H9 (cell line): Measurements from ENCODE around the gene NPPC. TPM values are rescaled to one million over a fixed set of nuclear protein-coding genes. Genes with fewer than 3 reads are reported as not detected.

Experiments
- DNase-seq: peaks from one replicate; pipeline ENCODE4 v3.0.0-alpha.2; 2017
- H2AFZ ChIP-seq: one replicate; pipeline ENCODE4 v1.6.1; 2013; ENCODE audit warnings: mild to moderate bottlenecking, low read length, control low read depth, moderate library complexity
- H2AK5ac ChIP-seq: 2 replicates; pipeline ENCODE4 v1.6.1; 2013; ENCODE audit warnings: low read length, control low read depth, mixed read lengths; ENCODE audit not compliant: insufficient read length
- H2BK120ac ChIP-seq: one replicate; pipeline ENCODE4 v1.6.1; 2013; ENCODE audit warnings: low read depth, mild to moderate bottlenecking, low read length, control low read depth, inconsistent platforms; ENCODE audit not compliant: poor library complexity, severe bottlenecking
- H2BK12ac ChIP-seq: 2 replicates; pipeline ENCODE4 v1.6.1; 2013; ENCODE audit warnings: low read length, control low read depth, mixed read lengths, low read depth; ENCODE audit not compliant: insufficient read length
- H2BK15ac ChIP-seq: 2 replicates; pipeline ENCODE4 v1.6.1; 2013; ENCODE audit warnings: low read depth, low read length, control low read depth
- H2BK20ac ChIP-seq: one replicate; pipeline ENCODE4 v1.6.1; 2013; ENCODE audit warnings: low read depth, mild to moderate bottlenecking, low read length, control low read depth, inconsistent platforms; ENCODE audit not compliant: poor library complexity, severe bottlenecking
- H2BK5ac ChIP-seq: 2 replicates; pipeline ENCODE4 v1.6.1; 2013; ENCODE audit warnings: low read length, control low read depth, mixed read lengths; ENCODE audit not compliant: insufficient read length
- H3K14ac ChIP-seq: 2 replicates; pipeline ENCODE4 v1.6.1; 2013; ENCODE audit warnings: low read length, control low read depth; ENCODE audit not compliant: insufficient read depth
- H3K18ac ChIP-seq: 2 replicates; pipeline ENCODE4 v1.6.1; 2013; ENCODE audit warnings: low read depth, mild to moderate bottlenecking, mixed read lengths, low read length, control low read depth; ENCODE audit not compliant: insufficient read length
- H3K23ac ChIP-seq: 2 replicates; pipeline ENCODE4 v1.6.1; 2013; ENCODE audit warnings: low read length, control low read depth, mixed read lengths, low read depth; ENCODE audit not compliant: insufficient read length
- H3K23me2 ChIP-seq: 2 replicates; pipeline ENCODE4 v1.6.1; 2013; ENCODE audit warnings: low read depth, mild to moderate bottlenecking, mixed read lengths, low read length, control low read depth; ENCODE audit not compliant: insufficient read length, poor library complexity, severe bottlenecking
- H3K27ac ChIP-seq: 2 replicates; pipeline ENCODE4 v1.5.1; 2013; ENCODE audit warnings: low read length, control low read depth, mixed read lengths, low read depth; ENCODE audit not compliant: insufficient read length
- H3K27me3 ChIP-seq: 2 replicates; pipeline ENCODE4 v1.6.1; 2013; ENCODE audit warnings: low read length, control low read depth, inconsistent platforms; ENCODE audit not compliant: insufficient read depth
- H3K4ac ChIP-seq: 2 replicates; pipeline ENCODE4 v1.6.1; 2013; ENCODE audit warnings: low read depth, mild to moderate bottlenecking, control low read depth, inconsistent platforms, low read length, moderate library complexity
- H3K4me1 ChIP-seq: 2 replicates; pipeline ENCODE4 v1.6.1; 2013; ENCODE audit warnings: low read length, control low read depth, inconsistent platforms; ENCODE audit not compliant: insufficient read depth
- H3K4me2 ChIP-seq: 2 replicates; pipeline ENCODE4 v1.6.1; 2013; ENCODE audit warnings: low read length, control low read depth, mixed read lengths; ENCODE audit not compliant: insufficient read length, insufficient read depth
- H3K56ac ChIP-seq: 2 replicates; pipeline ENCODE4 v1.6.1; 2013; ENCODE audit warnings: low read depth, mild to moderate bottlenecking, mixed read lengths, low read length, control low read depth; ENCODE audit not compliant: insufficient read length
- H3K79me1 ChIP-seq: 2 replicates; pipeline ENCODE4 v1.6.1; 2013; ENCODE audit warnings: low read depth, mild to moderate bottlenecking, moderate library complexity, low read length, control low read depth, inconsistent platforms; ENCODE audit not compliant: insufficient read depth, poor library complexity, severe bottlenecking
- H3K79me2 ChIP-seq: 2 replicates; pipeline ENCODE4 v1.6.1; 2013; ENCODE audit warnings: low read length, control low read depth, inconsistent platforms; ENCODE audit not compliant: insufficient read depth
- H3K9ac ChIP-seq: 2 replicates; pipeline ENCODE4 v1.6.1; 2013; ENCODE audit warnings: low read length, control low read depth, mixed read lengths; ENCODE audit not compliant: insufficient read length; ENCODE audit errors: extremely low read depth
- H3K9me3 ChIP-seq: one replicate; pipeline ENCODE4 v1.6.1; 2013; ENCODE audit warnings: low read depth, low read length, inconsistent platforms; ENCODE audit not compliant: control insufficient read depth
- H3T11ph ChIP-seq: one replicate; pipeline ENCODE4 v1.6.1; 2013; ENCODE audit warnings: mild to moderate bottlenecking, low read length, control low read depth, inconsistent platforms
- H4K20me1 ChIP-seq: one replicate; pipeline ENCODE4 v1.6.1; 2013; ENCODE audit not compliant: control insufficient read depth, insufficient read length, insufficient read depth
- H4K5ac ChIP-seq: 2 replicates; pipeline ENCODE4 v1.6.1; 2013; ENCODE audit warnings: low read depth, mild to moderate bottlenecking, mixed read lengths, low read length, control low read depth; ENCODE audit not compliant: insufficient read length
- H4K8ac ChIP-seq: replicated peaks from 2 replicates; pipeline ENCODE4 v1.6.1; 2013; ENCODE audit warnings: low read length, control low read depth, mixed read lengths, low read depth; ENCODE audit not compliant: insufficient read length
- H4K91ac ChIP-seq: 2 replicates; pipeline ENCODE4 v1.6.1; 2013; ENCODE audit warnings: low read depth, mild to moderate bottlenecking, moderate library complexity, mixed read lengths, low read length, control low read depth; ENCODE audit not compliant: insufficient read length
- H3K27ac Mint-ChIP-seq, 3 experiments: 2 replicates in 2 of 3; 3 replicates in 1 of 3; pipeline ENCODE4 v1.8.0; 2020 to 2021; ENCODE audit warnings: mixed read lengths in 3 of 3, mild to moderate bottlenecking in 1 of 3, moderate library complexity in 1 of 3
- H3K27me3 Mint-ChIP-seq: 2 replicates; pipeline ENCODE4 v1.8.0; 2021; ENCODE audit warnings: low read depth, mild to moderate bottlenecking, moderate library complexity, mixed read lengths
- H3K36me3 Mint-ChIP-seq, 3 experiments: 2 replicates in 2 of 3; 3 replicates in 1 of 3; pipeline ENCODE4 v1.8.0; 2020 to 2021; ENCODE audit warnings: low read depth in 3 of 3, mixed read lengths in 3 of 3; ENCODE audit not compliant: insufficient read depth in 1 of 3
- H3K4me1 Mint-ChIP-seq, 2 experiments: 2 replicates each; pipeline ENCODE4 v1.8.0; 2020; ENCODE audit warnings: mixed read lengths in 2 of 2
- H3K4me3 Mint-ChIP-seq, 2 experiments: 2 replicates in 1 of 2; 3 replicates in 1 of 2; pipeline ENCODE4 v1.8.0; 2020 to 2021; ENCODE audit warnings: mild to moderate bottlenecking in 2 of 2, mixed read lengths in 2 of 2, moderate library complexity in 1 of 2
- H3K9me3 Mint-ChIP-seq, 2 experiments: 2 replicates in 1 of 2; 3 replicates in 1 of 2; pipeline ENCODE4 v1.8.0; 2020; ENCODE audit warnings: mild to moderate bottlenecking in 2 of 2, mixed read lengths in 2 of 2, moderate library complexity in 1 of 2
- WGBS: extraction: QIAGEN DNeasy Blood & Tissue Kit; methylation state at CpG from one replicate; pipeline ENCODE4 v1.1.7; 2013; ENCODE audit warnings: missing lambda C conversion rate, low lambda C conversion rate, mixed read lengths; ENCODE audit not compliant: insufficient read length; ENCODE audit errors: extremely low coverage; 5-methylcytosine and 5-hydroxymethylcytosine counted together
- total RNA-seq: library from RNA; stranded (reverse); gene quantifications from 2 replicates; pipeline ENCODE4 v1.2.1, GENCODE V29; 2021
- TF ChIP-seq, protein P1 (sequence below): fragments of 200-600 bp; sonication (generic); conservative IDR thresholded peaks from 3 replicates; pipeline ENCODE4 v1.8.0; 2021; ENCODE audit warnings: antibody characterized with exemption, mild to moderate bottlenecking

The NPPC gene
- total RNA-seq, 1 experiment from 2014 or later, result 1.1 TPM

GRCh38 chr2:231905026-231905425, 21.2 kb downstream of the NPPC start:
- TF ChIP-seq, protein P1, sequence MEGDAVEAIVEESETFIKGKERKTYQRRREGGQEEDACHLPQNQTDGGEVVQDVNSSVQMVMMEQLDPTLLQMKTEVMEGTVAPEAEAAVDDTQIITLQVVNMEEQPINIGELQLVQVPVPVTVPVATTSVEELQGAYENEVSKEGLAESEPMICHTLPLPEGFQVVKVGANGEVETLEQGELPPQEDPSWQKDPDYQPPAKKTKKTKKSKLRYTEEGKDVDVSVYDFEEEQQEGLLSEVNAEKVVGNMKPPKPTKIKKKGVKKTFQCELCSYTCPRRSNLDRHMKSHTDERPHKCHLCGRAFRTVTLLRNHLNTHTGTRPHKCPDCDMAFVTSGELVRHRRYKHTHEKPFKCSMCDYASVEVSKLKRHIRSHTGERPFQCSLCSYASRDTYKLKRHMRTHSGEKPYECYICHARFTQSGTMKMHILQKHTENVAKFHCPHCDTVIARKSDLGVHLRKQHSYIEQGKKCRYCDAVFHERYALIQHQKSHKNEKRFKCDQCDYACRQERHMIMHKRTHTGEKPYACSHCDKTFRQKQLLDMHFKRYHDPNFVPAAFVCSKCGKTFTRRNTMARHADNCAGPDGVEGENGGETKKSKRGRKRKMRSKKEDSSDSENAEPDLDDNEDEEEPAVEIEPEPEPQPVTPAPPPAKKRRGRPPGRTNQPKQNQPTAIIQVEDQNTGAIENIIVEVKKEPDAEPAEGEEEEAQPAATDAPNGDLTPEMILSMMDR, result no peak
- Histone ChIP-seq H3K23me2 (peaks cover 2% of the 10 kb centered on the region), H3K27me3 (no peaks in the 10 kb centered on the region), H3K4me2 (no peak overlapping the region), H2AK5ac (no peak overlapping the region), H2AFZ (no peak overlapping the region), H2BK20ac (no peak overlapping the region), H3K14ac (no peak overlapping the region), H3T11ph (no peak overlapping the region), H4K8ac (no peak overlapping the region), H3K9me3 (no peaks in the 10 kb centered on the region), H4K20me1 (no peaks in the 10 kb centered on the region), H3K4ac (no peak overlapping the region), H3K79me1 (no peaks in the 10 kb centered on the region), H2BK15ac (no peak overlapping the region), H2BK5ac (no peak overlapping the region), H3K56ac (no peak overlapping the region), H3K18ac (no peak overlapping the region), H3K27ac (no peak overlapping the region), H3K9ac (no peak overlapping the region), H3K4me1 (no peaks in the 10 kb centered on the region; the same call in 1 of the 2 replicates), H2BK120ac (no peak overlapping the region), H4K91ac (no peak overlapping the region), H3K23ac (no peak overlapping the region), H2BK12ac (no peak overlapping the region), H3K79me2 (no peaks in the 10 kb centered on the region), H4K5ac (no peak overlapping the region)
- peaks cover 11 to 16% of the 10 kb centered on the region in 2 experiments for H3K4me1 Mint-ChIP-seq
- no peak overlapping the region for H3K4me3 Mint-ChIP-seq
- no peak for DNase-seq
- WGBS, result no CpG with 5 or more reads among the region's 4 CpGs
- H3K27me3 Mint-ChIP-seq, result peaks cover 11% of the 10 kb centered on the region
- H3K27ac Mint-ChIP-seq, result no peak overlapping the region
- H3K36me3 Mint-ChIP-seq, result no peaks in the 10 kb centered on the region
- no peaks in the 10 kb centered on the region for H3K9me3 Mint-ChIP-seq
